H1 (cell line): ENCODE measurements around the gene NDUFB10. TPM values are rescaled to one million over a fixed set of nuclear protein-coding genes. Genes with fewer than 3 reads are reported as not detected.

ENCODE experiments used
- CTCF ChIA-PET: fragments of 300-600 bp; sonication (Branson Sonifier 250); formaldehyde crosslinking; loops from one replicate; lab custom pipeline; 2021; ENCODE audit not compliant: partially characterized antibody; lab: Charles Lee
- POLR2A ChIA-PET: fragments of 300-600 bp; sonication (Branson Sonifier 250); formaldehyde crosslinking; loops from one replicate; lab custom pipeline; 2021; ENCODE audit warnings: inconsistent platforms; ENCODE audit not compliant: partially characterized antibody; lab: Charles Lee
- DNase-seq, 2 experiments: peaks; one replicate each; pipeline versions ENCODE4 v3.0.0 to v3.0.0-alpha.2; 2010 to 2022; ENCODE audit warnings: low spot score in 2 of 2, low read depth in 1 of 2, mixed read lengths in 1 of 2
- FAIRE-seq: peaks from 2 replicates; lab custom pipeline; 2011; peaks lifted over from hg19 to GRCh38; lab: Jason Lieb, UNC
- H2AFZ ChIP-seq: 2 replicates; pipeline ENCODE4 v1.8.1; 2012; ENCODE audit warnings: low read length, inconsistent platforms
- H2AK5ac ChIP-seq: 2 replicates; pipeline ENCODE4 v1.6.1; 2013; ENCODE audit warnings: low read depth, low read length
- H2BK120ac ChIP-seq: replicated peaks from 2 replicates; pipeline ENCODE3; 2013; ENCODE audit warnings: low read depth, low read length, inconsistent platforms
- H2BK12ac ChIP-seq: 2 replicates; pipeline ENCODE4 v1.6.1; 2013; ENCODE audit warnings: low read depth, low read length
- H2BK15ac ChIP-seq: 2 replicates; pipeline ENCODE4 v1.6.1; 2013; ENCODE audit warnings: low read length
- H2BK20ac ChIP-seq: 2 replicates; pipeline ENCODE4 v1.6.1; 2013; ENCODE audit warnings: low read length
- H2BK5ac ChIP-seq: 2 replicates; pipeline ENCODE4 v1.6.1; 2013; ENCODE audit warnings: low read depth, low read length
- H3K14ac ChIP-seq: 2 replicates; pipeline ENCODE4 v1.6.1; 2013; ENCODE audit warnings: inconsistent platforms; ENCODE audit not compliant: insufficient read length
- H3K18ac ChIP-seq: 2 replicates; pipeline ENCODE4 v1.6.1; 2013; ENCODE audit warnings: low read length; ENCODE audit errors: extremely low read depth
- H3K23ac ChIP-seq: 2 replicates; pipeline ENCODE4 v1.6.1; 2013; ENCODE audit warnings: inconsistent platforms; ENCODE audit not compliant: insufficient read length
- H3K23me2 ChIP-seq: 2 replicates; pipeline ENCODE4 v1.6.1; 2013; ENCODE audit warnings: low read depth, low read length
- H3K27ac ChIP-seq: 2 replicates; pipeline ENCODE4 v1.6.1; 2011; ENCODE audit warnings: low read depth, low read length, inconsistent platforms
- H3K27me3 ChIP-seq, 4 experiments: replicated peaks in 1 of 4; 1 replicate in 1 of 4; 2 replicates in 3 of 4; pipeline versions ENCODE4 v1.6.1 to v1.8.1; 2011 to 2013; ENCODE audit warnings: low read length in 3 of 4, mild to moderate bottlenecking in 3 of 4, inconsistent platforms in 2 of 4, mixed read lengths in 2 of 4, moderate library complexity in 1 of 4; ENCODE audit not compliant: control insufficient read depth in 3 of 4, insufficient read depth in 3 of 4; ENCODE audit errors: extremely low read depth in 1 of 4
- H3K36me3 ChIP-seq, 4 experiments: 2 replicates each; pipeline versions ENCODE4 v1.6.1 to v1.8.1; 2011 to 2013; ENCODE audit warnings: mild to moderate bottlenecking in 4 of 4, low read length in 3 of 4, moderate library complexity in 2 of 4, control low read depth in 1 of 4, inconsistent platforms in 1 of 4; ENCODE audit not compliant: insufficient read depth in 4 of 4, control insufficient read depth in 2 of 4
- H3K4ac ChIP-seq: replicated peaks from 2 replicates; pipeline ENCODE3; 2013; ENCODE audit warnings: low read length, low read depth, mixed read lengths, inconsistent platforms; ENCODE audit not compliant: insufficient read length
- H3K4me1 ChIP-seq, 4 experiments: replicated peaks in 1 of 4; 1 replicate in 1 of 4; 2 replicates in 3 of 4; pipeline versions ENCODE4 v1.6.1 to v1.8.1; 2011 to 2013; ENCODE audit warnings: low read length in 3 of 4, inconsistent platforms in 2 of 4, mixed read lengths in 1 of 4; ENCODE audit not compliant: insufficient read depth in 4 of 4, control insufficient read depth in 3 of 4
- H3K4me2 ChIP-seq, 2 experiments: 2 replicates each; pipeline versions ENCODE4 v1.6.1 to v1.8.1; 2011 to 2013; ENCODE audit warnings: low read depth in 2 of 2, low read length in 2 of 2, control low read depth in 1 of 2, inconsistent platforms in 1 of 2, mild to moderate bottlenecking in 1 of 2; ENCODE audit not compliant: insufficient read depth in 1 of 2
- H3K4me3 ChIP-seq, 4 experiments: fragments of 200-600, 300-600 bp in 1 of 4; sonication (generic), shearing (Covaris generic), sonication (Bioruptor Twin) in 1 of 4; 2 replicates each; pipeline versions ENCODE4 v1.5.1 to v1.8.1; 2011 to 2016; ENCODE audit warnings: low read length in 4 of 4, low read depth in 3 of 4, control low read depth in 2 of 4, inconsistent platforms in 2 of 4, mild to moderate bottlenecking in 2 of 4, mixed read lengths in 1 of 4, moderate library complexity in 1 of 4; ENCODE audit not compliant: insufficient read depth in 2 of 4; ENCODE audit errors: extremely low read depth in 1 of 4
- H3K56ac ChIP-seq: replicated peaks from 2 replicates; pipeline ENCODE3; 2013; ENCODE audit warnings: low read depth, mild to moderate bottlenecking, mixed read lengths, low read length, inconsistent platforms; ENCODE audit not compliant: insufficient read length
- H3K79me1 ChIP-seq: 2 replicates; pipeline ENCODE4 v1.6.1; 2013; ENCODE audit warnings: low read depth, low read length, control low read depth
- H3K79me2 ChIP-seq, 2 experiments: 2 replicates each; pipeline versions ENCODE4 v1.6.1 to v1.8.1; 2012 to 2013; ENCODE audit warnings: low read length in 2 of 2, mild to moderate bottlenecking in 2 of 2, inconsistent platforms in 1 of 2; ENCODE audit not compliant: insufficient read depth in 2 of 2, control insufficient read depth in 1 of 2
- H3K9ac ChIP-seq, 4 experiments: replicated peaks in 1 of 4; 1 replicate in 1 of 4; 2 replicates in 3 of 4; pipeline versions ENCODE4 v1.6.1 to v1.8.1; 2011 to 2013; ENCODE audit warnings: low read depth in 3 of 4, low read length in 3 of 4, control low read depth in 2 of 4, mild to moderate bottlenecking in 2 of 4, moderate library complexity in 2 of 4, inconsistent platforms in 1 of 4; ENCODE audit errors: extremely low read depth in 1 of 4
- H3K9me3 ChIP-seq, 2 experiments: 2 replicates each; pipeline versions ENCODE4 v1.6.1 to v1.8.1; 2012 to 2013; ENCODE audit warnings: mild to moderate bottlenecking in 2 of 2, moderate library complexity in 2 of 2, control low read depth in 1 of 2, inconsistent platforms in 1 of 2, low read depth in 1 of 2, low read length in 1 of 2, mixed read lengths in 1 of 2; ENCODE audit not compliant: insufficient read depth in 2 of 2
- H4K20me1 ChIP-seq, 2 experiments: replicated peaks in 1 of 2; 2 replicates each; pipeline versions ENCODE3 to v1.8.1; 2011 to 2013; ENCODE audit warnings: inconsistent platforms in 2 of 2, low read length in 2 of 2, mild to moderate bottlenecking in 1 of 2; ENCODE audit not compliant: insufficient read depth in 2 of 2, control insufficient read depth in 1 of 2
- H4K5ac ChIP-seq: 2 replicates; pipeline ENCODE4 v1.6.1; 2013; ENCODE audit warnings: low read length, low read depth, mixed read lengths, inconsistent platforms; ENCODE audit not compliant: insufficient read length
- H4K8ac ChIP-seq: 2 replicates; pipeline ENCODE4 v1.8.0; 2013; ENCODE audit warnings: mild to moderate bottlenecking, moderate library complexity, low read length, inconsistent platforms; ENCODE audit not compliant: insufficient read depth; ENCODE audit errors: extremely low read depth
- H4K91ac ChIP-seq: replicated peaks from 2 replicates; pipeline ENCODE3; 2013; ENCODE audit warnings: low read length, mixed read lengths, inconsistent platforms; ENCODE audit not compliant: insufficient read length
- EZH2 ChIP-seq: fragments of 200-600 bp; sonication (generic); IDR thresholded peaks from 2 replicates; pipeline ENCODE4 v1.7.1; 2012; ENCODE audit warnings: low read depth, mild to moderate bottlenecking, moderate library complexity, low read length, inconsistent platforms; ENCODE audit not compliant: severe bottlenecking
- TCF12 ChIP-seq: IDR thresholded peaks from 2 replicates; pipeline ENCODE4 v1.6.1; 2011; ENCODE audit warnings: low read depth, mild to moderate bottlenecking, low read length
- WGBS, 2 experiments: shearing (Covaris generic) in 1 of 2; methylation state at CpG; one replicate each; pipeline versions ENCODE4 v1.1.6 to v1.1.7; 2013 to 2015; ENCODE audit warnings: low lambda C conversion rate in 2 of 2, mixed read lengths in 2 of 2, inconsistent platforms in 1 of 2, low coverage in 1 of 2, missing lambda C conversion rate in 1 of 2; ENCODE audit not compliant: insufficient replicate concordance in 2 of 2, insufficient coverage in 1 of 2, insufficient read length in 1 of 2; ENCODE audit errors: extremely low coverage in 1 of 2, missing lambda C conversion rate in 1 of 2; 5-methylcytosine and 5-hydroxymethylcytosine counted together
- polyA plus RNA-seq, 7 experiments: library from polyadenylated mRNA; depleted of rRNA in 3 of 7; stranded (reverse) in 5 of 7; unstranded in 2 of 7; fragments of >200 nt in 5 of 7; fragments of 200-250 nt in 2 of 7; gene quantifications; 1 replicate in 5 of 7; 2 replicates in 1 of 7; 4 replicates in 1 of 7; pipeline versions ENCODE4 v1.2.1 to v1.2.3, GENCODE V29; 2011 to 2013; ENCODE audit warnings: missing spikeins in 2 of 7, mixed read lengths in 2 of 7
- total RNA-seq: library from RNA; stranded (reverse); fragmentation: NEBNext Ultra II Directional; extraction: Animal tissue kit (Norgen Biotek cat#: 25700); gene quantifications from 2 replicates; pipeline ENCODE4 v1.2.1, GENCODE V29; 2021

Gene NDUFB10
- total and polyA plus RNA-seq, 2 of the 8 experiments (the other 6 are each of a cell fraction or from before 2014, with no cell fraction given): 183 to 194 TPM

GRCh38 chr16:1914988-1915387 lies 44.4 kb upstream of the NDUFB10 start:
- H3K27ac ChIP-seq: no peak overlapping the region
- no peak overlapping the region; the same call in 1 of the 2 replicates for H3K18ac ChIP-seq
- no peak overlapping the region for H3K4ac ChIP-seq
- CTCF ChIA-PET: interaction anchor here (1.1 to 4.0 kb wide), 6 partner anchors 9 to 52 kb away, joined by 4 to 19 read pairs (median 8); no protein-coding TSS in a partner anchor
- no peak overlapping the region for H3K9ac ChIP-seq
- peaks cover 0 to 30% (median 18%) of the 10 kb centered on the region in 4 experiments; a peak in 6 of 7 replicates for H3K4me1 ChIP-seq
- H2BK120ac ChIP-seq: no peak overlapping the region
- H3K27me3 ChIP-seq: peaks cover 31 to 56% (median 49%) of the 10 kb centered on the region in 4 experiments
- H4K8ac ChIP-seq: no peak overlapping the region
- peaks cover 0 to 7% (median 0%) of the 10 kb centered on the region in 4 experiments; a peak in 1 of 8 replicates for H3K36me3 ChIP-seq
- no peak overlapping the region for H2AFZ ChIP-seq
- H4K20me1 ChIP-seq: peaks cover 4 to 9% of the 10 kb centered on the region in 2 experiments
- H3K56ac ChIP-seq: no peak overlapping the region
- WGBS, 2 experiments: 65% methylated on average over 8 of the region's 8 CpGs; no CpG with 5 or more reads in 1 of the 2 experiments
- H3K14ac ChIP-seq: no peak overlapping the region
- H2BK5ac ChIP-seq: 0 out of 2 replicates have a peak overlapping the region, but pooled peaks have one; percentile 66
- no peak overlapping the region for H4K91ac ChIP-seq
- no peak overlapping the region for H3K4me3 ChIP-seq
- FAIRE-seq (no peak), DNase-seq (no peak)
- no peaks in the 10 kb centered on the region for H3K79me2 ChIP-seq
- no peak overlapping the region for H2AK5ac ChIP-seq
- H2BK20ac ChIP-seq: peak overlapping the region; percentile 32; the same call in 1 of the 2 replicates
- POLR2A ChIA-PET: interaction anchor here (0.9 to 2.8 kb wide), 5 partner anchors 9 to 142 kb away, joined by 3 to 8 read pairs (median 6); partner anchors contain the start of genes EME2, FAHD1, HAGH and MRPS34
- peaks cover 7% of the 10 kb centered on the region; the same call in 1 of the 2 replicates for H3K23me2 ChIP-seq
- no peak overlapping the region for H4K5ac ChIP-seq
- 0 out of 2 replicates have a peak overlapping the region, but pooled peaks have one; percentile 29 for H2BK15ac ChIP-seq
- no peaks in the 10 kb centered on the region for H3K9me3 ChIP-seq
- 0 out of 4 replicates have a peak overlapping the region, but pooled peaks of 1 of the 2 experiments have one; percentile 1 for H3K4me2 ChIP-seq
- H2BK12ac ChIP-seq: 0 out of 2 replicates have a peak overlapping the region, but pooled peaks have one; percentile 68
- H3K79me1 ChIP-seq: no peaks in the 10 kb centered on the region
- H3K23ac ChIP-seq: no peak overlapping the region
- TF ChIP-seq EZH2 (peak; percentile 22), TCF12 (no peak)
- TF ChIP-seq, all 59 proteins: peak for 1
